ENCODE results near the gene ASB11. TPM values are rescaled to one million over a fixed set of nuclear protein-coding genes. Genes with fewer than 3 reads are reported as not detected.

ASB11 gene
- total RNA-seq, 1 experiment from 2014 or later: not detected

GRCh38 chrX:15233416-15234015 lies 81.9 kb downstream of the ASB11 start:
- DNase-seq (ENCODE audit: low read depth): peak; percentile 68

Other genes with a start within 250 kb of the ASB11 start
- 8.2 and 16.0 TPM in 2 replicates for gene ASB9, start 45.6 kb downstream of the ASB11 start, total RNA-seq (2014; rRNA removed; shearing (Covaris generic))
- gene PIGA, start 19.9 kb upstream of the ASB11 start, total RNA-seq (2014; rRNA removed; shearing (Covaris generic)): 11.3 and 14.7 TPM in 2 replicates
- 4.8 TPM in 1 of 2 replicates, not detected in the other for gene VEGFD, start 68.8 kb upstream of the ASB11 start, total RNA-seq (2014; rRNA removed; shearing (Covaris generic))
- 25.4 and 32.6 TPM in 2 replicates for gene PIR, start 177.7 kb upstream of the ASB11 start, total RNA-seq (2014; rRNA removed; shearing (Covaris generic))
- gene BMX, start 185.2 kb upstream of the ASB11 start, total RNA-seq (2014; rRNA removed; shearing (Covaris generic)): not detected in 2 replicates